Activated naive CD4-positive, alpha-beta T cell (primary cell): ENCODE measurements around the gene HADHB.
"Not testable (repeated sequence)": the region's sequence is repeated elsewhere in the genome, so short reads cannot be mapped to it uniquely, and the experiment has no call there.

Experiments used
- DNase-seq, 4 experiments: peaks; one replicate each; lab custom pipeline; 2025; lab: John Stamatoyannopoulos, UW

Gene HADHB

DNA sequence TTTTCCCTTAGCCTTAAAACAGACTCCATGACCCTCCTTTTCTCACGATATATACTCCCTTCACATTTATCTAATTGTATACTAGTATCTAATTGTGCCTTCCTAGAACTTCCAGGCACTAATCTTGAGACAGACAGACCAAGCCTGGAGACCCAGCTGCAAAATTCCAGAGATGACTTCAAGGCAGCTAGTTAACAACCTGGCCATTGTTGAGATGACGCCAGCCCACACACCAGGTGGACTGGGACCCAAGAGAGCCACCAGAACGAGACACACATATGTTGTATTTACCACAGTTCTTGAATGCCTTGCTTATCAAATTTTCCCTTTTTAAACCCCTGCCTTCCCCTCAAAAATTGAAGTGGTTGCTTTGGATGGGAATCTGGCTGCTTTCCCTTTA is 52.3 kb downstream of the HADHB start:
- no peak for DNase-seq

DNA sequence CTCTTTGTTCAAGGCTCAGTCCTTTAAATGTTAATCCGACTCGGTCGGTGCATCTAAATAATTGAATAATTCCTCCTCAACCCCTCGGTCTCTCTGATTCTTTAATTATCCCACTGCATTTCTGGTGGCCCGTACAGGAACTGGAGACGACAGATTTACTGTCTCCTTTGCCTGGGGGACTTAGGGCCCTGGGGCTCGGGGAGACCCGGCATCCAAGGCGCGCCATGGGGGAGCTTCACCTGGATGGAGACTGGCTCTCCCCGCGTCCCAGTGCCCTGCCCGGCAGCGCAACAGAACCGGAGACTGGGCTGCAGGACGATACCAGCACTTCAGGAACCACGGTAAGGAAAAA is 53.5 kb downstream of the HADHB start:
- no peak for DNase-seq

DNA sequence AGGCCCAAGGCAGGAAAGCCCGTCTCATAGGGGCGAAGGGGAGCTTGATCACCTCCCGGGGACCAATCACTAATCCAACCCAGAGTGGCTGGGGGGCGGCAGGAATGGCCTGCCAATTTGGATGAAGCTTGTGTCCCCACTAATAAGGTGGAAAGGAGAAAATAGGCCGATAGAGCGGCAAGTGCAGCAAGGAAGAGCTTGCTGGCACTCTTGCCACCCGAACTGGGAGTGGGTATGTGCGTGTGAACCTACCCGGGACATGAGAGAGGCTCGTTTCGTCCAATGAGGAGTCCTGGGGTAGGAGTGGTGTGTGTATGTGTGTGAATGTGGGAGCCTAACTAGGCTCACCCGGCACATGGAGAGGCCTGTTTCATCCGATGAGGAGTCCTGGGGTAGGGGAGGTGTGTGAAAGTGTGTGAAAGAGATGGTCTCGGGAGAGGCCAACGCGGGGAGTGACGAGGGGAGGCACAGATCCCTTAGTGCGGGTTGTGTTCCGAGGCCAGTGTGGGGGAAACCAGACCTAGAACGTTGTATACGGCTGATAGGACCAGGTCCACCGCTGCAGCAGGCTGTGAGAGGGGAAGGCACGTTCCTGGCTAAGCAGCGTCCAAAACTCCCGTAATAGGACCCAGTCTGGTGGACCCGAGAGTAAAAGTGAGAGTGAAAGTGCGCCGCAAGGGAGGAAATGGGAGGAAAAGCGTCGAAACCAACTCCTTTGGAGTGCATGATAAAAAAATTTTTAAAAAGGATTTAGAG is 54.1 kb downstream of the HADHB start:
- DNase-seq = peak in 2 of 4 experiments; percentile 23 to 30

DNA sequence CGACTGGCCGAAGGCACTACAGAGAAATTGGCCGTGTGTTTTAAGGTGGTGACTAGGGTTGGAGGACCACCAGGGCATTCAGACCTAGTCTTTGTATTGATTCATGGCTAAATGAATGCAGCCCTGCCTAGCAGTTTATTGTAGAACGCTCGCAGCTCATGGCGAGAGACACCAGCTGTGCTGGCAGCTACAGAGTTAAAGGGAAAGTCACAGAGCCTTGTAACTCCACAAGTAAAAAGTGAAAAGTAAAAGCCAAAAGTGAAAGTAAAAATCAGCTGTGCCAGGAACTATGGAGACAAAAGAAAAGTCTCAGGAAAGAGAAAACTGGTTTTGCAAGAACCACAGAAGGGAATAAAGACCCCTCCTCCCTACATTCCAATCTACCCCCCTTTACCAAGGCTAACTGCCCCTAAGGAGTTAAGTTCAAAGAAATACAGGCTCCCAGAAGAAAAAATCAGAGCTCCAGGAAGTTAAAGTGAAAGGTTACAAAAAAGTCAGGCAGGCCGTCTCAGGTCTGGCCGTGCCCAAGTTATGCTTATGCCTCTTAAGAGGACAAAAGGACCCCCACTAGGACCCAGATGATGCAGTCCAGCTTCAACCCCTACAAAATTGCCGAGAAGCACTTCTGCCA is 54.8 kb downstream of the HADHB start:
- DNase-seq = no peak

DNA sequence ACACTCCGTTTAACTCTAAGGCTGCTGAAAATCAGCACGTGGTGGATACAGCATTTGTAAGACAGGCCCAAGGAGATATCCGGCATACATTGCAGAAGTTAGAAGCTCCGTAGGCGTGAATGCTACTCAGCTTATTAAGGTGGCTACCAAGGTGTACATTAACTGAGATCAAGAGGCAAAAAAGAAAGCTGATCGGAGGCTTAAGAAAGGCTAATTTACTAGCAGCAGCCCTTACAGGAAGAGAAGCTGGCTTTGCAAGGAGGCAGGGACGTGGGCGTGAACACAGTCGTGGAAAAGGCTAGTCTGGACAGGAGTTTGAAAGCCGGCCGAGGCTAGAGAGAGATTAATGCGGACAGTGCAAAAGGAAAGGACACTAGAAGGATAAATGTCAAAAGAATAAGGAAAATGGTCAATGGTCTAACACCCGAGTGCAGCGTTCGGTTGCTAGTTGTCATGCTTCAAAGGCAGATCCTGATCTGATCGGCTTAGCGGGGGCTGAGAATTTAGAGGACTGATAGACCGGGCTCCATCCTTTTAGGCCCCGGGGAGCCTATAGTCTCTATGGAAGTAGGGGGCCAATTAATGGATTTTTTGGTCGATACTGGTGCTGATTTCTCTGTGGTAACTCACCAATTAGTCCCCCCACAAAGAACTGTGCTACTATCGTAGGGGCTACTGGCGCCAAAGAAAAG is 55.6 kb downstream of the HADHB start:
- DNase-seq = no peak

DNA sequence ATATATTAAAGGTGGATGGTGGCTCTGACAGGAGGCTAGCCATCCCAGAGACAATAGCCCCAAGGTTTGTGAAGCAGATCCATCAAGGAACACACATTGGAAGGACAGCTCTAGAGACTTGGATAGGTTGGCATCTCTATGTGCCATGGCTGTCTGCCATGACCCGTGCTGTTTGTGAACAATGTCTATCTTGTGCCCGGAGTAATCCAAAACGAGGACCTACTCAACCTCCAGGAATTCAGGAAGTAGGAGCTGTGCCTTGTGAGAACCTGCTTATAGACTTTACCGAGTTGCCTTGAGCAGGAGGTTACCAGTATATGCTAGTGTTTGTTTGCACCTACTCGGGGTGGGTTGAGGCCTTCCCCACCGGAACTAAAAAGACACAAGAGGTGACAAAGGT is 58.1 kb downstream of the HADHB start:
- no peak for DNase-seq

DNA sequence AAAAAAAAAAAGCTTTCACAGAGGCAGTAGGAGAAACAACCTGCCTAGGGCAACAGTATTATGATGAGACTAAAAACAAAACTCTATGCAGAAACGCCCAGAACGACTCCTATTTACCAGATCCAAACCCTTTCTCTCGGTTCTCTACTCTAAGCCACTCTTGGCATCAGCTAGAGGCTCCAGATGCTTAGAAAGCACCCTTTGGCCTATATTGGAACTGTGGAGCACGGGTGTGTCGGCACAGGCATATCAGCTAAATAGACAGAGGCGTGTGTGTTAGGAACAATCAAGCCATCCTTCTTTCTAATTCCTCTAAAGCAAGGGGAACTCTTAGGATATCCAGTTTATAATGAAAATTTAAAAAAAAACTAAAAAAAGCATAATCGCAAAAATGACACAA is 60.4 kb downstream of the HADHB start:
- not testable (repeated sequence) for DNase-seq

DNA sequence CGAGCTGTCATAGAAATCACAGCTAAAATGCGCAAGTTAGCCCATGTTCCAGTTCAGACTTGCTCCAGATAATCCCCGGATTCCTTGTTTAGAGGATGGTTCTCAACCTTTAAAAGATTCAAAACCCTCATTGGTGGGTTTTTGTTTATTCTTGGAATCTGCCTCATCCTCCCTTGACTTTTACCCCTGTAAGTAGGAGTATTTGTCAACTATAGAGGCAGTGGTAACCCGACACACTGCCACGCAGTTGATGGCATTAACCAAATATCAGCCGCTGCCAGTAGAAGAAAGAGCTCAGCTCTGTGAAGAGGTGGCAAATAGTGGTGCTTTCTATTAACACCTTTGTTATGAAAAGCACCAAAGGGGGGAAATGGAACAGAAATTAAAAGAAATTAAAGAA is 60.8 kb downstream of the HADHB start:
- DNase-seq = no peak

DNA sequence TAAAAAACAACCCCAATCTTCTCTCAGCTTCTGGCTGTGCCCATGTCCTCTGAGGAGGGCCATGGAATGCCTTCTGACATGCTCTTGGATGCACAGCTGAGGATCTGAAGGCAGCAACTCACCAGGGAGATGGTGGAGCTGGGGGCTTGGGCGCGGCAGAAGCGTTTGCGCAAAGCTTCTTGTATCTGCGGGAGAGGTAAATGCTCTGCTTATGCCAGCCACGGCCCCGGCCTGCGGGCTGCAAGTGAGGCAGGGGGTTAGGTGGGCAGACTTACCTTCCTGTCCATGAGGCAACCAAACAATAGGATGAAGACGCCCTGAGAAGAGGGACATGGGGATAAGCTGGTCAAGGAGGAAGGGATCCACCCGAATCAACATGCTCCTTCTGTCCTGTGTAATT is 65.2 kb downstream of the HADHB start:
- no peak for DNase-seq

DNA sequence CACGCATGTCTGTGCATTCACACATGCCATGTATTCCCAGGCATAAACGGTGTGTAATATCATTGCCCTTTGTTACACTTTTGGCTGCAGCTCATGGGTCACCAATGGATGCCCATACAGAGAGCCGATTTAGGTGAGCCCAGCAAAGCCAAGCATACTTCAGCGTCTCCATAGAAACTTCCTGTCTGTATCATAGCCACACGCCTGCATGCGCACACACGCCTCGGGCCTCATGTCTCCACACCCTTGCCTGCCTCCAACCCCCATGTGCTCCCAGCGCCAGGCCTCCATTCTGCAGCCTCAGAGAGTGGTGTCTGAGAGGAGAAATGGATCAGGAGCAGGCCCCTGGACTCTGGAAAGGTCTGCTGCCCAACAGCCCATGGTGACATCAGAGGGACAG is 67.7 kb downstream of the HADHB start:
- no peak for DNase-seq

DNA sequence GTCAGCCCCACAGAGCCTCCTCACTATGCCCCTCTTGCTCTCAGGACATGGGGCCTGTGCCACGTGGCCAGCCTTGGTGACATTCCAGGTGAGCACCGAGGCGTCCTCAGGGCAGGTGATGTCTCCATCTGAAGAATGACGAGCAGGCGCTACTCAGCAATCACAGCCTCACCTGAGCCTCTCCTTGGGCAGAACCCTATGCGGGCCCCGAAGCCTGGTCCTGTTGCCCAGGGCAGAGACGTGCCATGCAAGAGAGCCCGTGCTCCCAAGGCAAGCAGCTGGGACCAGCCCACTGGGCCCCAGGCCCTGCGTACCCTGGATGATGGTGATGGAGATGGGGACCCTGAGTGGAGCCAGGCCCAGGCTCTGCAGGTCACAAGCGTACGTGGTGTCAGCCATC is 68.7 kb downstream of the HADHB start:
- no peak for DNase-seq

DNA sequence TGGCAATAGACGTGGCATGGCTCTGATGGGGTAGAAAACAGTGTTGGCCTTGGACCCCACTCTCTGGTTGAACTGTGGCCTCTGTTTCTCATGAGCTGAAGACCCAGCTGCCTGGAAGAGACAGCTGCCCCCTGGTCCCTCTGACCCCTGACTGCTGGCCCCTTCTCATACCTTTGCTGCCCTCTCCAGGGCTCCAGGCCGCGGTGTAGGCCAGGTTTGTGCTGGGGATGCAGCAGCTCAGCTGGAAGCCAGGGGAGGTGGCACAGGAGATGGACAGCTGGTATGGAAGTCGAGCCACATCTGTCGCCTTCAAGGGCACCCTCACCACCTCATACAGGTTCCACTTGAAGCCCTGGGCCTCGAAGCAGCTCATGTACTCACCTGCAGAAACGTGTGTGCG is 69.5 kb downstream of the HADHB start:
- no peak for DNase-seq

DNA sequence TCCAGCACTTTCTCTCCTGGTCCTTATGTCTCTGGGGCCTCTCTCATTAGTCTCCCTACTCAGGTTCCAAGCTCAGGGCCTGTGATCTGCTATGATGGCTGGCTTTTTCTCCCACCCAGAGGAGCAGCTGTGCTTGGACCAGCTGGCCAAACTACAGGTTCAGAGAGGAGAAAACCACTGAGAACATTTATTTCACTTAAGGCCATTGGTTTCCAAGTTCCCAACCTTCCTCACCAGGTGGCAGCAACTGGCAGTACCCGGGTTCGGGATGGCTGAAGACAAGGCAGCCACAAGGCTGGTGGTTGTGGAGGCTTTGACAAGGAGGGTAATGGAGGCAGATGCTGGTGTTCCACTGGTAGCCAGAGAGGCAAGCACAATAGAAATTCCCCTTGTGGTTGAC is 71.3 kb downstream of the HADHB start:
- DNase-seq = no peak

DNA sequence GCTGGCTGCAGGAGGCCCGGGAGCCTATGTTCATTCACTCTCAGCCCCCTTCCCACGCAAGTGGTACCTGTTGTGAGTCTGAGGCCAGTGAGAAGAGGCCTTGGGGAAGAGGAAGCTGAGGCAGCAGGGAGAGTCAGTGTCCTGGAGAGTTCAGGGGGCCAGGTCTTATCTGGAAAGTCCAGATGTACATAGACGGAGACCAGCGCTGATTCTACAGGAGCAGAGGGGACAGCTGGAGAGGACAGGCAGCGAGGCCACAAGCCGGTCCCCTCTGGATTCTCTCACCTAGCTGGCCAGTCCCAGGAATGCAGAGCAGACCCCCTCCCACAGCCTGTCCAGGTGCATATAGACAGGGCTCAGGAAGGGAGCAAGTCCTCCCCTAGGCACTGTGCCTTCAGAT is 72.1 kb downstream of the HADHB start:
- no peak for DNase-seq

DNA sequence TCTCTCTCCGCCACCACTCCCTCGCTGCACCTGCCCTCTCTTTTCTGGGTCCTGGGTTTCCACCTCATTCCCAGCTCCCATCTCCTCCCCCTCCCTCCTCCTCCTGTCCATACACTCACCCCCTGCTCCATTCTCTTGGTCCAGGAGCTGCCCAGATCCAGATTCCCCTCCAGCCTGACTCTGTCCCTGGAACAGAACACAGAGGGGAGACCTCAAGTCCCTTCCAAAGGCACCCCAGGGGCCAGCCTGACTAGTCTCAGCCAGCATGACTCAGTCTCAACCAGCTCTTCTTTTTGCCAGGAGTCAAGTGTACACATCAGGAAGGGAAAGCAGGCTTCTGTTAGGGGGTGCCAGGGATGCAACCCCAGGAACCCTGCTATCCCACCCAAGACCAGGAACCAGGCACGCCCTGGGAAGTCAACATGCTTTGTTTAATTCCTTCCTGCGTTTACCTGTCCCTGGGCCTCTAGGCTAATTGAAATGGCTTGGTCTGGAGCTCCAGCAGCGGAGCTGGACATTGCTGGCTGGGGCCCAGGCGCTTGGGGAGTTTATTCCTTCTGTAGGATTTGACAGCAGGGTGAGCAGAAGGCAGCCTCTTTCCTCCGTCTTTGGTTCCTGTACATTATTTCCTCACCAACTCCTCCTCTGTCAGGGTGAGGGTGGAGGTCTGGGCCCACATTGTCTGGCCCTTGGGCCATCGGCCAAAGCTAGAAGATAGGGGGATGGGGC is 72.8 kb downstream of the HADHB start:
- DNase-seq = no peak

DNA sequence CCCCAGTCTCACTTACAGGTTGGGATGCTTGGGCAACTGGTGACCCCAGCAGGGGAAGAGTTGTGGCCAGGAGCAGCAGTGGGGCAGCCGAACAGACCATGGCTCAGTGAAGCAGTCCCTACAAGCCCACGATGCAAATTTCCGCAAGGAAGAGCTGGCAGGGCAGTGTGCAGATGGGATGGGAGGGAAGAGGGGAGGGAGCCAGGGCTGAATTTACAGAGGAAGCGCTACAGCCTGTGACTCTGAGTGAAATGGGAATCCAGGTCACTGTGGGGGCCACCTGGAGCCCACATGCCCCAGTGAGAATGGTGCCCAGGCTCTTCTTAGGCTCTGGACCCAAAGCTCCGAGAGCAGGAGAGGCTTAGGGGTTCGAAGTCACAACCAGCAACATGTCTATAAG is 74.2 kb downstream of the HADHB start:
- DNase-seq = no peak

DNA sequence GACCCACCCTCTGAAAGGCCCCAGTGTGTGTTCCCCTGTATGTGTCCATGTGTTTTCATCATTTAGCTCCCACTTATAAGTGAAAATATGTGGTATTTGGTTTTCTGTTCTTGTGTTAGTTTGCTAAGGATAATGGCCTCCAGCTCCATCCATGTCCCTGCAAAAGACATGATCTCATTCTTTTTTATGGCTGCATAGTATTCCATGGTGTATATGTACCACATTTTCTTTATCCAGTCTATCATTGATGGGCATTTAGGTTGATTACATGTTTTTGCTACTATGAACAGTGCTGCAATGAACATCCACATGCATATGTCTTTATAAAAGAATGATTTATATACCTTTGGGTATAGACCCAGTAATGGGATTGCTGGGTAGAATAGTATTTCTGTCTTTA is 79.7 kb downstream of the HADHB start:
- DNase-seq = not testable (repeated sequence)

DNA sequence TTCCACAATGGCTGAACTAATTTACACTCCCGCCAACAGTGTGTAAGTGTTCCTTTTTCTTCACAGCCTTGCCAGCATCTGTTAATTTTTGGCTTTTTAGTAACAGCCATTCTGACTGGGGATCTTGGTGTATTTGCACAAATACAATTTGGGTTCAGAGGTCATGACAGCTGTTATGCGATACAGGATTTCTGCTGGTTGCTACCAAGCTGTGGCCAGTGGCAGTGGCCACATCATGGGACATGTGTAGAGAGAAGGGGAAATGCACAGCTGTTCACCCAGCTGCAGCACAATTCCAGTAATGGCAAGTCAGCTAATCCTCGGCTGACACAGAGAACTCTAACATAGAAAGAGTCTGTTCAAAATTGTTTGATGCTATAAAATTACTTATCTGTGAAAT is 80.2 kb downstream of the HADHB start:
- DNase-seq = no peak

DNA sequence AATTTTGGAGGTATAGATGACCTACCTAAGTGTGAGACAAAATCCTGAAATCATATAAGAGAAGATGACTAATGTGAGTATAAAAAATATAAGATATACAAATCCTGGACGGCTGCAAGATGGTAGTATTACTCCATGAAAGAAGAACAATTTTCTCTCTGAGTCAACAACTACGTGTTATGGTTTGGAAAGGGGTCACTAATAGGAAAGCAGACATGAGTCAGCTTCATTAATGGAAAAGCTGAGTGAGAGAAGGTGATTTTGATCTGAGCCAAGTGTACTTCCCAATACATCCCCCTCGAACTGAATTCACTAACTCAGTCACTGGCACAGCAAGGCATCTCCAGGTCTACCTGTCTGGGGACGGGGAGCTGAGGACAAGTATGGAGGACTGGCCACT is 81.1 kb downstream of the HADHB start:
- no peak for DNase-seq

DNA sequence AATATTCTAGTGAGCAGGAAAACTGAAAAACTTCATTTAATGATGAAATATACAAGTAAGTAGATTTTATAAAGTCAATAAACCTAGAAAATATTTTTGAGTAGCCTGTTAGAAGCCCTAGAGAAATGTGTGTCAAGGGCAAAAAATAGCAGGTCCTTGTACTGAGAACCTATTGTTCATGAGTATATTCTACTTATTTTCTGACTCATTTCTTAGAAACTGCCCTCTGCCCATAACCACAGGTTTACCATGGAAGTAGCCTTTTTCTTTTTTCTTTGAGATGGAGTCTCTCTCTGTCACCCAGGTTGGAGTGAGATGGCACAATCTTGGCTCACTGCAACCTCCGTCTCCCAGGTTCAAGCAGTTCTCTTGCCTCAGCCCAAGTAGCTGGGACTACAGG is 81.8 kb downstream of the HADHB start:
- no peak for DNase-seq

DNA sequence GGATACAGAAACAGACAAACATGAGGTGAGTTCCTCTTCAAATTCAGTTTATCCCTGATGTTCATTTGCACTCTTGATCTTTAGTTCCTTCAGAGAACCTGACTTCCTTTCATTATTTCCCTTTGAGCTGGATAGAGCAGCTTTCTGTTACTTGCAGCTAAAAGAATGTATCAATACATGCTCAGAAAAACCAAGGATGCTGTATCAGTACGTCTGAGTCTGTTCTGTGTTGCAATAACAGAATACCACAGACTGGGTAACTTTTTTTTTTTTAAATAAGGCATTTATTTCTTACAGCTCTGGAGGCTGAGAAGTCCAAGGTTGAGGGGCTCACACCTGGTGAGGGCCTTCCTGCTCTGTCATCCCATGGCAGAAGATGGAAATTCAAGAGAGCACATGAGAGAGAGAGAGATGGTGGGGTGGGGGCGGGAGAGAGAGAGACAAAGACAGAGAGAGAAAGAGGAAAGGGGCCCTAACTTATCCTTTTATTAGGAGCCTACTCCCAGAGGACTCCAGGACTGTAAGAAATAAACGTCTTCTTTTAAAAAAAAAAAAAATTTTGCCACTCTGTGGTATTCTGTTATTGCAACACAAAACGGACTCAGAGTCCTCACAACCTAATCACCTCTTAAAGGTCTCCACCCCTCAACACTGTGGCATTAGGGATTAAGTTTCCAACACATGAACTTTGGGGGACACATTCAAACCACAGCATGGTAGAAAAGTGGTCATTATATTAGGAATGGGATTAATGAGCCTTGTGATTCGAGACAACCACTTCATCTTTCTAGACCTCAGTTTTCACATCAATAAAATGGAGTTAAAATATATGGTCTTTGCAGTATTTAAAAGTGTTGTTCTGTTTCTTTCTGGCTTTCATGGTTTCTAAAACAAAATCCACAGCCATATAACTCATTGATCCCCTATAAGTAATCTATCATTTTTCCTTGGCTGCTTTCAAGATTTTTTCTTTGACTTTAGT is 82.8 kb downstream of the HADHB start:
- DNase-seq = no peak

DNA sequence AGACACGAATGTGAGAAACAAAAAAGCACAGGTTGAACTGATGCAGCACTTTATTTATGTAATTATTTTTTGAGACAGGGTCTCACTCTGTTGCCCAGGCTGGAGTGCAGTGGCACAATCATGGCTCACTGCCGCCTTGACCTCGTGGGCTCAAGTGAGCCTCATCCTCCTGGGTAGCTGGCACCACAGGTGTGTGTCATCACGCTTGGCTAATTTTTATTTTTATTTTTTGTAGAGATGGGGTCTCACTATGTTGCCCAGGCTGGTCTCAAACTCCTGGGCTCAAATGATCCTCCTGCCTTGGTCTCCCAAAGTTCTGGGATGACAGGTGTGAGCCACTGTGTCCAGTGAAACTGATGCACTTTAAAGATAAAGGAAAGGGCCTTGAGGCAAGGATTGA is 84.3 kb downstream of the HADHB start:
- DNase-seq = not testable (repeated sequence)
